ENCODE results near the gene UBAC2.

DNA sequence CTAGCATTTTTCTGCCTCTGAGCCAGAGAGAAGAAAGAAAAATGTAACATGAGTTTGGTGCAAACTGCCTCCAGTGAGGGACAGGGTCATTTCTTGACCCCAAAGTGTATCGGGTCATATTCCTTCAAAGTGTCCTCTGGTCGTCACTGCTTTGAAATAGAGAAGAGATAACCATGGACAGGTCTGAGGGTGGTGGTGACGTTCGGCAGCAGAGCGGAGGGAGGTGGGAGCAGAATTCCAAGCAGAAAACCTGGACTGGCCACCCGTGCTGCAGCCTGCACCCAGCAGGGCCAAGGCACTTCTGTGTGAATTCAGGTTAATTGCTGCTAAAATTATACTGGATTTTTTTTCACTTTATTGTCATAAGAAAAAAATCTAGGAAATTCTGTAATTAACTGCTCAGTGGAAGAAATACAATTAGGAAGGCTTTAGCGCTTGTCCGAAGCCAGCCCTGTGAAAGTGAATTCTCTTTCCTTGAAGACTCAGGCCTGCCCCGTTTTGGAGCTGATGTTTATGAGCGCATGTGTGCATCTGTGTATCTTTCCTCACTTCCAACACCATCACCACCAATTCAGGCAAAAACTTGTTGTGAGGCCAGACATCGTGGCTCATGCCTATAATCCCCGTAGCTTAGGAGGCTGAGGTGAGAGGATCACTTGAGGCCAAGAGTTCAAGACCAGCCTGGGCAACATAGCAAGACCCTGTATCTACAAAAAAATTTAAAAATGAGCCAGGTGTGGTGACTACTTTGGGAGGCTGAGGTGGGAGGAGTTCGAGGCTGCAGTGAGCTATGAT, 37.9 kb upstream of the UBAC2 start:
- TF ChIP-seq OSR1 (CRISPR knock-in tag; IDR thresholded peaks at IDR 0.05) (no peak), PATZ1 (CRISPR knock-in tag; IDR thresholded peaks at IDR 0.05; ENCODE audit: borderline replicate concordance) (no peak), RARB (CRISPR knock-in tag; IDR thresholded peaks at IDR 0.05) (no peak), CSDC2 (CRISPR knock-in tag; IDR thresholded peaks at IDR 0.05) (no peak), ZFP3 (CRISPR knock-in tag; IDR thresholded peaks at IDR 0.05) (no peak), ESRRG (CRISPR knock-in tag; IDR thresholded peaks at IDR 0.05) (no peak), ARNTL (CRISPR knock-in tag; IDR thresholded peaks at IDR 0.05; ENCODE audit: borderline replicate concordance, low read depth) (no peak), BACH2 (CRISPR knock-in tag; IDR thresholded peaks at IDR 0.05; ENCODE audit: borderline replicate concordance) (no peak), ZNF70 (CRISPR knock-in tag; IDR thresholded peaks at IDR 0.05) (no peak), POU6F1 (CRISPR knock-in tag; IDR thresholded peaks at IDR 0.05; ENCODE audit: borderline replicate concordance, low read depth) (no peak), SNAI2 (CRISPR knock-in tag; IDR thresholded peaks at IDR 0.05) (no peak)
- TF ChIP-seq, protein P1, sequence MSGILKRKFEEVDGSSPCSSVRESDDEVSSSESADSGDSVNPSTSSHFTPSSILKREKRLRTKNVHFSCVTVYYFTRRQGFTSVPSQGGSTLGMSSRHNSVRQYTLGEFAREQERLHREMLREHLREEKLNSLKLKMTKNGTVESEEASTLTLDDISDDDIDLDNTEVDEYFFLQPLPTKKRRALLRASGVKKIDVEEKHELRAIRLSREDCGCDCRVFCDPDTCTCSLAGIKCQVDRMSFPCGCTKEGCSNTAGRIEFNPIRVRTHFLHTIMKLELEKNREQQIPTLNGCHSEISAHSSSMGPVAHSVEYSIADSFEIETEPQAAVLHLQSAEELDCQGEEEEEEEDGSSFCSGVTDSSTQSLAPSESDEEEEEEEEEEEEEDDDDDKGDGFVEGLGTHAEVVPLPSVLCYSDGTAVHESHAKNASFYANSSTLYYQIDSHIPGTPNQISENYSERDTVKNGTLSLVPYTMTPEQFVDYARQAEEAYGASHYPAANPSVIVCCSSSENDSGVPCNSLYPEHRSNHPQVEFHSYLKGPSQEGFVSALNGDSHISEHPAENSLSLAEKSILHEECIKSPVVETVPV (CRISPR knock-in tag; IDR thresholded peaks at IDR 0.05): no peak
